ENCODE measurements around the gene DGKI.
"Not testable (repeated sequence)": the region's sequence is repeated elsewhere in the genome, so short reads cannot be mapped to it uniquely, and the experiment has no call there.

DGKI gene

DNA sequence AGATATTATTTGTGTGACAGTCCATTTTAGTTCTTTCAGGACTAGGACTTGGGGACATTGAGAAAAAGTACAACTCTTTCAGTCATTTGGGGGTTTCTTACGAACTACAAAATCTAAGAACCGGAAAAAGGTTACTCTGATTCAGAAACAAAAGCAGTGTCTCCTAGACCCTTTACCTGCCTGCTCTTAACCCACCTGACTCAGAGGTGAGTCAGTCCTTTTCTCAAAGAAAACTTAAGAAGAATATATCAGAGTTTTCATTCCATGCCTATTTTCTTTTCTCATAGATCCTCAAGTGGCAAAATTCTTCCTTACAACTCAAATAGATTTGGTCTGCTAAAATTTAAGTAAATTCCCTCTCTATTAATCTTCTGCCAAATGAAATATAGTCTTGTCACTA is 388.4 kb downstream of the DGKI start:
- TF ChIP-seq, protein P1, sequence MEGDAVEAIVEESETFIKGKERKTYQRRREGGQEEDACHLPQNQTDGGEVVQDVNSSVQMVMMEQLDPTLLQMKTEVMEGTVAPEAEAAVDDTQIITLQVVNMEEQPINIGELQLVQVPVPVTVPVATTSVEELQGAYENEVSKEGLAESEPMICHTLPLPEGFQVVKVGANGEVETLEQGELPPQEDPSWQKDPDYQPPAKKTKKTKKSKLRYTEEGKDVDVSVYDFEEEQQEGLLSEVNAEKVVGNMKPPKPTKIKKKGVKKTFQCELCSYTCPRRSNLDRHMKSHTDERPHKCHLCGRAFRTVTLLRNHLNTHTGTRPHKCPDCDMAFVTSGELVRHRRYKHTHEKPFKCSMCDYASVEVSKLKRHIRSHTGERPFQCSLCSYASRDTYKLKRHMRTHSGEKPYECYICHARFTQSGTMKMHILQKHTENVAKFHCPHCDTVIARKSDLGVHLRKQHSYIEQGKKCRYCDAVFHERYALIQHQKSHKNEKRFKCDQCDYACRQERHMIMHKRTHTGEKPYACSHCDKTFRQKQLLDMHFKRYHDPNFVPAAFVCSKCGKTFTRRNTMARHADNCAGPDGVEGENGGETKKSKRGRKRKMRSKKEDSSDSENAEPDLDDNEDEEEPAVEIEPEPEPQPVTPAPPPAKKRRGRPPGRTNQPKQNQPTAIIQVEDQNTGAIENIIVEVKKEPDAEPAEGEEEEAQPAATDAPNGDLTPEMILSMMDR (IDR thresholded peaks at IDR 0.05; ENCODE audit: borderline replicate concordance, control extremely low read depth, extremely low read depth, insufficient read depth, missing control alignments): no peak
- in situ Hi-C loops (cut with MboI; ENCODE audit: low sequenced_read_pairs, unreplicated experiment): no loop called here
- DNase-seq (ENCODE audit: low spot score): no peak

GRCh38 chr7:137454767-137455166 is 392.0 kb downstream of the DGKI start:
- no peak for DNase-seq (ENCODE audit: low spot score)
- in situ Hi-C loops (cut with MboI; ENCODE audit: low sequenced_read_pairs, unreplicated experiment): no loop called here
- TF ChIP-seq, protein P1 (IDR thresholded peaks at IDR 0.05; ENCODE audit: borderline replicate concordance, control extremely low read depth, extremely low read depth, insufficient read depth, missing control alignments): no peak

- in situ Hi-C loops (cut with MboI; ENCODE audit: low sequenced_read_pairs, unreplicated experiment): no loop called here
- TF ChIP-seq, protein P1 (IDR thresholded peaks at IDR 0.05; ENCODE audit: borderline replicate concordance, control extremely low read depth, extremely low read depth, insufficient read depth, missing control alignments): peak; percentile 62
- DNase-seq (ENCODE audit: low spot score): peak; percentile 30
These were observed 392.5 kb downstream of the DGKI start for GRCh38 chr7:137454246-137454724.

- in situ Hi-C loops (cut with MboI; ENCODE audit: low sequenced_read_pairs, unreplicated experiment): no loop called here
- TF ChIP-seq, protein P1 (IDR thresholded peaks at IDR 0.05; ENCODE audit: borderline replicate concordance, control extremely low read depth, extremely low read depth, insufficient read depth, missing control alignments): no peak
- no peak for DNase-seq (ENCODE audit: low spot score)
These were observed 393.4 kb downstream of the DGKI start for GRCh38 chr7:137453356-137453755.

- in situ Hi-C loops (cut with MboI; ENCODE audit: low sequenced_read_pairs, unreplicated experiment): no loop called here
- TF ChIP-seq, protein P1 (IDR thresholded peaks at IDR 0.05; ENCODE audit: borderline replicate concordance, control extremely low read depth, extremely low read depth, insufficient read depth, missing control alignments): no peak
- no peak for DNase-seq (ENCODE audit: low spot score)
These were observed 397.8 kb downstream of the DGKI start for GRCh38 chr7:137449016-137449415.

DNA sequence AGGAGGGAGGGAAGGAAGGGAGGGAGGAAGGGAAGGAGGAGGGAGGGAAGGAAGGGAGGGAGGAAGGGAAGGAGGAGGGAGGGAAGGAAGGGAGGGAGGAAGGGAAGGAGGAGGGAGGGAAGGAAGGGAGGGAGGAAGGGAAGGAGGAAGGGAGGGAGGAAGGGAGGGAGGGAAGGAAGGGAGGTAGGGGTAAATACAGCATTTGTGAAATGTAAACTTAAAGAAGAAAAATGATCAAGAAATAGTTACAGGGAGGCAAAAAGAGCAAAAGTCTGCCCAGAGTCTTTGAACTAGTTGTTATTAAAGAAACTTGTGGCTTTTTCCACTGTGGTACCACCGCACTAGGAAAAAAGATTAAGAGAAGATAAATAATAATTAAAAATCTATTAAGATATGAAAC is 398.2 kb downstream of the DGKI start:
- DNase-seq (ENCODE audit: low spot score); in situ Hi-C loops (cut with MboI; ENCODE audit: low sequenced_read_pairs, unreplicated experiment): not testable (repeated sequence)

- in situ Hi-C loops (cut with MboI; ENCODE audit: low sequenced_read_pairs, unreplicated experiment): no loop called here
- DNase-seq (ENCODE audit: low spot score): no peak
- TF ChIP-seq, protein P1 (IDR thresholded peaks at IDR 0.05; ENCODE audit: borderline replicate concordance, control extremely low read depth, extremely low read depth, insufficient read depth, missing control alignments): no peak
These were observed 400.7 kb downstream of the DGKI start for GRCh38 chr7:137446025-137446424.

Measured in GM13976 (cell line).